Fibroblast of skin of right quadriceps (primary cell): Measurements from ENCODE around the gene LYST.
A peak's percentile ranks its signal among the peaks of the same experiment; 100 is the strongest.
"Not testable (repeated sequence)": the region's sequence is repeated elsewhere in the genome, so short reads cannot be mapped to it uniquely, and the experiment has no call there.

ENCODE experiments used
- DNase-seq: peaks from one replicate; pipeline ENCODE4 v3.0.0-alpha.2; 2013

Gene LYST

DNA sequence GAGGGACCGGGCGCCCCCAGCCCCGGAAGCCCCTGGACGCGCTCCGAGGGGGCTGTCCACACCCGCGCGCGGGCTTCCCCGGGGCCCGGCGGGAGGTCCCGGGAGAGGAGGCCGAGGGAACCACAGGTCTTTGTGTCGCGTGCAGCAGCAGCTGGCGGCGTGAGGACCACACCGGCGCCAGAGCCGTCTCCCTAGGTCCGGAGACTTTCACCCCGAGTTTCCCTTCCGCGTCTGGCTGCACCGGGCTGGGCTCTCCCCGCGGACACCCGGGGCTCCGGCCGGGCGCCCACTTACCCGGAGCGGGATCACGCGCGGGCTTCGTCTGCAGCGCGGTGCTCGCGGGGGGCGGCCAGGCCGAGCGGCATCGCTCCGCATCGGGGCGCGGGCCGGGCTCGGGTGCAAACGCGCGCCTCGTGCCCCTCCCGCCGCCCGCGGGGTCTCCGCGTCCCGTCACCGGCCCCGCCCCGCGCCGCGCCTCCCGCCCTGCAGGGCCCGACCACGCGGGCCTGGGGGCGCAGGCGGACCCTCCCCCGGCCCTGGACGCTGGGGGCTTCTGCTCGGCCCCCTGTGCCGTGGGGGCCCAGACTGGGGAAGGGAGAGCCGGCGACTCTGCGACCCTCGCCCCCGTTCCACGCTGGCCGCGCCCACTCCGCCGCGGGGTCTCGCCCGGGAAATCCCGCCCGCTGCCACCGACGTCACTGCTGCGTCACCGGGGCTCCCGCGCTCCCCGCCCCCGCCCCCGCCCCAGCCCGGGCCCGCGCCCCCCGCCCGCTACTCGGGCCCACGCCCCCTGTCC lies 217.1 kb downstream of the LYST start, which contains the start of gene GNG4:
Gene GNG4, minus strand, starts transcription at position 417 of the 796 bp plus-strand sequence. CDS start 65,946 bp downstream, outside the sequence.
- no peak for DNase-seq

DNA sequence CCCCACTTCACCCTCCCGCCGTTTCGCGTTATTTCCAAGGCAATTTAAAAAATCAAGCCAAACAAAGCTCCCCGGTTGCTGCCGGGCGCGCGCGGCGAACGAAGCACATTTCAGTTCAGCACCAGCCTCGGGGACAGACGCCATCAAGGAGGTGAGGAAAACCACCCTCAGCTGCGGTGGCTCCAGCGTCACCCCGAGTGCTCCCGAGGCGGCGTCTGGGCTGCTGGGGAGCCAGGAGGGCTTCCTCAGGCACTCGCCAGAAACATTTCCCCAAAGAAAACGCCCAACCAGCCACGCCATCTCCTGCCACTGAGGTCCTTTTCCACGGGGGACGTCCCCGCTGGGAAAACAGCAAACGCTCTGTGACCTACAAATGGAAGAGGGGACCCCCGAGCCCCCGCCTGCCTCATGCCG lies 217.7 kb downstream of the LYST start:
- DNase-seq: peak; percentile 52

DNA sequence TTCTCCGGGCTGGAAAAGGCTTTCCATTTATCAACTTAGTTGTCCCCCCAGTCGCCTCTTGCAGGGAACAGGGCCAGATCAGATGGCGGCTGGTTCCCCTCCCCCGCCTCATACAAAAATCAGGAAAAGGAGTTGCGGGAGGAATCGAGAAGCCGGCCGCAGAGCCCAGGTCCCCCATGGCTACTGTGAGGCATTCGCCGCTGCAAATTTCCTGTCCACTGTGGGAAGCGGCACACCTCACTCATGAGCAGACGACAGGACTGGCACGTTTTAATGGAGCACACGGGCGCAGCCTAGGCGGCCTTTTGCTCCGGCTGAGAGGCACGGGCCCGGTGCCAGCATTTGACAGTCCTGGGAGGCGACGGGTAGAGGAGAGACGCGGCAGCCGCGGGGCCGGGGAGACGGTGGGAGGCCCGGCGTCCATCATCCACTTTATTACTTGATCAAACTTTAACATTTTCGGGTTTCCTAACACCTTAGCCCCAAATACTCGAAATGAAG lies 218.2 kb downstream of the LYST start:
- no peak for DNase-seq

DNA sequence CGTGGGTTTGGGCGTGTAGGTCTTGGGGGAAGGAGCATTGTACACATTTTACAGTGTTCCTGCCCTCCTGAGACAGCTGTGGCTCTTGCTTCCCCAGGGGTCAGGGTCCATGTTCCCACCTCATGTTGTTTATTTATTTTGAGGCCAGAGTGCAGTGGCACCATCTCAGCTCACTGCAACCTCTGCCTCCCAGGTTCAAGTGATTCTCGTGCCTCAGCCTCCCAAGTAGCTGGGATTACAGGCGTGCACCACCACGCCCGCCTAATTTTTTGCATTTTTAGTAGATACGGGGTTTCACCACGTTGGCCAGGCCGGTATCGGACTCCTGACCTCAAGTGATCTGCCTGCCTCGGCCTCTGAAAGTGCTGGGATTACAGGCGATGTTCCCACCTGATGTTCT lies 219.2 kb downstream of the LYST start:
- not testable (repeated sequence) for DNase-seq

DNA sequence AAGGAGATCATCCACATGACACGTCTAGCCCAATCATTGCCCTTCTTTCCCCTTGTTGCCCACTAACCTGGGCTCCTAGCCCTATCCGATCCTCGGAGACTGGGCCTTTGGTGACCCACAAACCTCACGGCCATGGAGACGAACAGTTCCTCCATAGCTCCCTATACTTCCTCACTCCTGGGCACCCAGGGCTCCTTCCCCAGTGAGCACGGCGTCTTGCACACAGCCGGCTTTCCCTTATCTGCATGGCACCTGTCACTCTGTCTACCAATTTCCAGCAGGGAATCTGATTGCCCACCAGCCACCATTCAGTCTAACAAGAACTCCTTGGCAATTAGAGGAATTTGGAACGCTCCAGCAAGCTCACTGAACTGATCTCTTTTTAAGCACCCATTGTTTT lies 220.2 kb downstream of the LYST start:
- DNase-seq: no peak

DNA sequence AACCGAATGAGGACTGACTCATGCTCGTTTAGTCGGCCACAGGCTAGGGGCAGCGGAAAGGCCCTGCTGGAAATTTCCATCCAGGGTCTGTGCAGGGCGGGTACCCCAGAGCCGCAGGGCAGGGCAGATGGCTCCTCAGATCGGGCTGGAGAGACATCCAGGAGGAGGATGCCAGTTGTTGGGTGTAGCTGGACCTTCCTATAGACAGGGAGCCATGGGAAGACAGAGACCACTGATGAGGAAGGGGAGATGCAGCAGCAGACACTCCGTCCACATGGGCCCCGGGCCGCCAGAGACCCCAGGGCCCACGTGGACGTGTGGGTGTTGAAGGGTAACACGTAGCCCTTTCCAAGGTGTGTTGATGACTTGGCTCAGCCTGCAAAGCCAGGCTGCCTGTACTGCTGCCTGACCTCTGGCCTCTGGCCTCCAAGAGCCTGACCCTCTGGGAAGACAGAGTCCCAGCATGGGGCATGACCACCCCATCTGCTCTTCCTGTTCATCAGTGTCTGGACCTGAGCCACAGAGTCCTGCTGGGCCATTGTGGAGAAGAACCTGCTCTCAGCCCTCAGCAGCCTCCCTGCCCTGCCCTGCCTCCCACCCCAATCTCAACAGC lies 221.9 kb downstream of the LYST start:
- no peak for DNase-seq

DNA sequence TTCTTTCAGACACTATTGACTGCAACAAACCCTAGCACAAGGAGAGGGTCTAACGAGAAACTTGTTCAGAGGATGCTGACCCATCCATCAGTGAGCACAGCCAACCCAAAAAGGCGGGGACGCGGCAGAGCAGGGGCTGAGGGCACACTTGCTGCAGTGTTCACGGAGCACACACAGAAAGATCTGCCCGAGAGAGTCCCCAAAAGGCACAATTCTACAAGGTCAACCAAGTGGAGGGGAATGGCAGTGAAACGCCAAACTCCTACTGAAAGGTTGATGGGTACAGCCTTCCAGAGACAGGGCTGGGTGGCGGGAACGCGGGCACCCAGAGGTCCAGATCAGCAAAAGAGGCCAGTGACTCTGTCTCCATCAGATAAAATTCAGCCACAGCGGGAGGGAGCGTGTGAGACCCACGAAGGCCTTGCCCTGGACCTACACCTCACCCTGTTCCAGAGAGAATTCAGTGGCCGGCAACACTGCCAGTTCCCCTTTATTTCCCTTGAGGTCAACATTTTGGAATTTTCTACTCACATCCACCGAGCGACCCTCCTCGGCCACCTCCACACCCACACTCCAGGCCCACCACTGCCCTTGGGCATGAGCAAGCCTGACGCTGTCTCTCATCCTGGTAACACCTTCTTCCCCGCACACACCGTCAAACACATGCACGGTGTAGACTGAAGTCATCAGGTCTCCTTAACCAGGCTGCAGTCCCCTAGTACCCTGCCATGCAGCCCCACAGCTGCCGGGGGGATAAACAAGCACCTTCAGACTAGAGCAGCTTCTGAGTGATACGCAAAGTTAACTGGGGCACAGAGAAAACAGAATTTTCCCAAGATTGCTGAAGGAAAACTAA lies 222.6 kb downstream of the LYST start:
- no peak for DNase-seq

DNA sequence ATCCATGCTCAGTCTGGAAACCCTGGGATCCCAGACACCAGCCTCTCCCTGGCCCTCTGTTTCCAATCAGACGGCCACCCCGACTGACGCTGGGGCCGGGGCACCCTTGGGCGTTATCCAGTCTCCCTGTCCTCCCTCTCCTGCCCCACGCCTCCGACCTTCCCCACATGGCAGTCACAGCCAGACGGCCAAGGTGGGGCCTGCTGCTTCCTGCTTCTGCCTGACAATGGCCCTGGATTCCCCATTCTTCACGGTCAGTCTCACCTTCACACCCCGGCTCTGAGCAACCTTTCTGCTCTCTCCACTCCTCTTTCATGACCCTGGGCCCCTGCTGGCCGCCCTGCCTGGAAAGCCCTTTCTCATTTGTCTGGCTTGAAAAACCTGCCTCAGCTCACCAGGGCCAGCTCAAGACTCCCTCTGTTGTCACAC lies 223.7 kb downstream of the LYST start:
- DNase-seq: no peak

DNA sequence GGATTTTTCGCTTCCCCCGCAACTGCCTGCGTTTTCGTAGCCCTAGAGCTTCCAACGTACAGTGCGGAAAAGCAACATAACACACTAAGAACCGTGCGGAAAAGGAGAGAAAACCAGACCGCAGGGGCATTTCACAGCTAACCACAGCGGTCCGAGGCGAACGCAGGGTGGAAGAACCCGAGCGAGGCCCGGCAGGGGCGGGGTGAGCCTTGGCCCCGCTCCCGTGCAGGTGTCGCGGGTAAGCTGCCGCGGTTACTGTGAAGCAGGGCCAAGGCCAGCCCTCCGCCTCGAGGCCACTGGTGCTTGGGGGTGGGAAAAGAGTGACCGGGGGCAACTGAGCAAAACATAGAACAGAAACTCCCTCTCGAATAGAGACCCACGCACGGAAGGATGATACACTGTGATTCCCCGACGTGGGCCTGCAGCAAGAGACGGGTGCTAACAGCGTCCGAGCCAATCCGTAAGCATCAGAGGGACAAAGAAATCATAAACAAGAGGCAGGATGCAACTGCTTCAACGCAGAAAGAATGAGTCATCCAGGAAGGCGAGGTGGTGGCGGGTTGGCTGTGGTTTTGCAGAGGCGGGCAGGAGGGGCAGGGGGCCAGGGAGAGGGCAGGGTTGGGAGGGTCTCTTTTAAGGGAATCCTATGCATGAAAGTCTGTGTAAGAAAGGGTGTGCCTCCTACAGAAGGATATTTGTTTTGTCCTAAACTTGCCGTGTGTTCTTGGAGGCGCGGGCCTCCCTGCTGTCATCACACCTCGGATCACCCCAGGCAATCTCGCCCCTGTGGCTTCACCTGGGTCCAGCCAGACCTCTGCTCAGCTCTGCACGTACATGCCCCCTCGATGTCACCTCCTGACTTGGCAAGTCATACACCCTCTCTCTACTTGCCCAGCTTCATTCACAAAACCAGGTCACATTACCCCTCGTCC lies 224.4 kb downstream of the LYST start:
- peak; percentile 15 for DNase-seq

DNA sequence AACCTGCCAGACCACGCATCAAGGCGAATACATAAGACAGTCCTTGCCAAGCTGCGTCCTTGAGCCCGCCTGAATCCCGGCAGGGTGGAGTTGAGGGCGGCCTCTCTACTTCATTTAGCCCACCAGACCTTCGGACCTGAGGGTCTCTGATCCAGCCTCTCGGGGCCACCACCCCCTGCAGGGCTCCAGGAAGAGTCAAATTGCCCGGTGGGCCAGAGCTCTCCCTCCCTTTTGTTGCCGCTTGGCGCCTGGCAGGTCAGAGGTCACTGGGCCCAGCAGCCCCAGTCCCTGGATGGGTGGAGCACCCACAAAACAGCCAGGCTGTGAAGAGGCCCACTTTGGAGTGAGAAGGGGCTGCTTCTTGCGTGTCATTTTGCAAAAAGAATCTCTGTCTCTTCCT lies 226.1 kb downstream of the LYST start:
- no peak for DNase-seq

DNA sequence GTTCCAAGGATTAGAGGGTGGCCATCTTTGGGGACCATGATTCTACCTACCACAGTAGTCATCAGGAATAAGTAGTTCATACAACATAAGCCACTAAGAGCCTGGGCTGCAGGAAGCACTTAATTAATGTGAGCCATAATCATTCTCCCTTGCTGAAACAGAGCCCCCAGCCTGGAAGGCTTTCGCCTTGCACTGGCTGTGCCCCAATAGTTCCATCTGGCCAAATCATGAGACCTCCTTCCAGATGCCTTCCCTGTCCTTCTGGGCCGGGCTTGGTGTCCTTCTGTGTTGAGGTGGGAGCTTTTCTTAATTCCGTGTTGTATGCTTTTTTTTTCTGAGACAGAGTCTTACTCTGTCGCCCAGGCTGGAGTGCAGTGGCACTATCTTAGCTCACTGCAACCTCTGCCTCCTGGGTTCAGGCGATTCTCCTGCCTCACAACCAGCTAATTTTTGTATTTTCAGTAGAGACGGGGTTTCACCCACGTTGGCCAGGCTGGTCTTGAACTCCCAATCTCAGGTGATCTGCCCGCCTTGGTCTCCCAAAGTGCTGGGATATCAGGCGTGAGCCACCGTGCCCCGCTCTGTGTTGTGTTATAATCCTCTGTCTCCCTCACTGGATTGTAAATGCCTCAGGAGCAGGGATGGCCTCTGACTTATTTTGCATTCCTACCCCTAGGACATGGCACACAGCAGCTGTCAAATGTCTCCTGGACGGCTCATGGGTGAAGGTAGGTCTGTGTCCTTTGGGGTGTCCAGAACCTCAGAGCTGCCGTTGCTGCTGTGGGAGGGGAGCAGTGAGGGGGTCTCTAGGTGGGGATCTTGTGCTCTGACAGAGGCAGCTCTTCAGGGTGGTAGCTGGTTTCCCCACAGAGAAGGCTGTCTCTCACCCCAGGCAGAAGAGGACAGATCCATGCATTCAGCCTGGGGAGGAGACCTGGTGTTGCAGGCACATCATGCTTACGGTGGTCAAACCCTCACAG lies 227.2 kb downstream of the LYST start:
- DNase-seq: no peak

DNA sequence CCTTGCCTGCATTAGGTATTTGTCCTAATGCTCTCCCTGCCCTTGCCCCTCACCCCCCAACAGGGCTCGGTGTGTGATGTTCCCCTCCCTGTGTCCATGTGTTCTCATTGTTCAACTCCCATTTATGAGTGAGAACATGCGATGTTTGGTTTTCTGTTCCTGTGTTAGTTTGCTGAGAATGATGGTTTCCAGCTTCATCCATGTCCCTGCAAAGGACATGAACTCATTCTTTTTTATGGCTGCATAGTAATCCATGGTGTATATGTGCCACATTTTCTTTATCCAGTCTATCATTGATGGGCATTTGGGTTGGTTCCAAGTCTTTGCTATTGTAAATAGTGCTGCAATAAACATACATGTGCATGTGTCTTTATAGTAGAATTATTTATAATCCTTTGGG lies 228.1 kb downstream of the LYST start:
- DNase-seq: not testable (repeated sequence)

DNA sequence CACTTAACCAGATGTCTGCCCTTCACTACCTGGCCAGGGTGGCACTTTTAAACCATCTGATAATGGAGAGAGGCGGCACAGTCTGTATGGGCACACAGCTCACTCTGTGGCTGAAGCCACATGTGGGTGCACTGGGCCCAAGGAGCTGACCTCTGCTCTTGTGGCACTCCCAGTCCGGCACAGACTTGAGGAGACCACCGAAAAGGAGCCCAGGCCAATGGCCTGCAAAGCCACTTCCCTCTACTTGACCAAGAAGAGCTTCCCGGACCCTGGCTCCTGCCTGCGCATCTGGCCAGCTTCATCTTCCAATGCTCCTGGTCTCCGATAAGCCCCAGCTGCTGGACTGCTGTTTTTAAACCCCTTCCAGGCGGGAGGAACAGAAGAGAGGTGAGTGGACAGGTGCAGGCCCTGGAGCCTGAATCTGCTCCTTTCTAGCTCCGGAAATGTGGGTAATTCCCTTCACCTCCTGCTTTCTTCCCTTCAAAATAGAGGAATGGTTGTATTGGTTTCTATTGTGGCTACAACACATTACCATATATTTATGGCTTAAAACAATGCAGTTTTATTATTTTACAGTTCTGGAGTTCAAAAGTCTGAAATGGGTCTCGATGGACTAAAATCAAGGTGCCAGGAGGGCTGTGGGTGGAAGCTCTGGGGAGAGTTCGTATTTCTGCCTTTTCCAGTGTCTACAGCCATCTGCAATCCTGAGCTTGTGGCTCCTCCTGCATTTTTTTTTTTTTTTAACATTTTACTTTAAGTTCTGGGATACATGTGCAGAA lies 228.8 kb downstream of the LYST start:
- no peak for DNase-seq

DNA sequence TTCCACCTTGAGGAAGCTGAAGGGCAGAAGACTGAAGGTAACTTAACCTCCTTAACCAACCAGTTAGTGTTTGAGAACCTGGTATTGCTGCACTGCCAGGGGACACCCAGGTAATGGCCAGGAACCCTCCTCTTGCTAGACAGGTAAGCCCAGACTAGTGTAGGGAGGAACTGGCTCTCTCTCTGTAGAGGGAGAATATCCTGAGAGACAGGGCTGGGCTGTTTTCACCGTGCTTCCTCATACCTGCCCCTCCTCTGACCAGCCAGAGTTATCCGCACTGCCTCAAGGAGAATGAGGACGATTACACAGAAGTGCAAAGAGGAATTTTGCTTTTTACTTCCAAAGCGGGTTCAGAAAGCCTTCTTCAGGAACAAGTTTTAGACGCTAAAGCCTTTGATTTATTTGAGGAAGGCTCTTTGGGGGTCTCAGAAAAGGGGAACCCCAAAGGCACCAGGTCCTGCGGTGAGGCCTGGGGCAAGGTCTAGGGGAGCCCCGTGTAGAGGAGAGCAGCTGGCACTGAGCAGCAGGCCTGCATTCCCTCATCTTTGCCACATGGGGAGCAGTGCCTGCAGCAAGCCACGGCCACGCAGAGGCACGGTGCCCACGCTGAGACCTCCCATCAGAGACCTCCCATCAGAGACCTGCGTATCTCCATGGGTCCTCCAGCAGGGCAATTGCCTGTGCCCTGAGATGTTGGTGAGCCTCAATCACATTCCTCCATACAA lies 230.6 kb downstream of the LYST start:
- DNase-seq: no peak

DNA sequence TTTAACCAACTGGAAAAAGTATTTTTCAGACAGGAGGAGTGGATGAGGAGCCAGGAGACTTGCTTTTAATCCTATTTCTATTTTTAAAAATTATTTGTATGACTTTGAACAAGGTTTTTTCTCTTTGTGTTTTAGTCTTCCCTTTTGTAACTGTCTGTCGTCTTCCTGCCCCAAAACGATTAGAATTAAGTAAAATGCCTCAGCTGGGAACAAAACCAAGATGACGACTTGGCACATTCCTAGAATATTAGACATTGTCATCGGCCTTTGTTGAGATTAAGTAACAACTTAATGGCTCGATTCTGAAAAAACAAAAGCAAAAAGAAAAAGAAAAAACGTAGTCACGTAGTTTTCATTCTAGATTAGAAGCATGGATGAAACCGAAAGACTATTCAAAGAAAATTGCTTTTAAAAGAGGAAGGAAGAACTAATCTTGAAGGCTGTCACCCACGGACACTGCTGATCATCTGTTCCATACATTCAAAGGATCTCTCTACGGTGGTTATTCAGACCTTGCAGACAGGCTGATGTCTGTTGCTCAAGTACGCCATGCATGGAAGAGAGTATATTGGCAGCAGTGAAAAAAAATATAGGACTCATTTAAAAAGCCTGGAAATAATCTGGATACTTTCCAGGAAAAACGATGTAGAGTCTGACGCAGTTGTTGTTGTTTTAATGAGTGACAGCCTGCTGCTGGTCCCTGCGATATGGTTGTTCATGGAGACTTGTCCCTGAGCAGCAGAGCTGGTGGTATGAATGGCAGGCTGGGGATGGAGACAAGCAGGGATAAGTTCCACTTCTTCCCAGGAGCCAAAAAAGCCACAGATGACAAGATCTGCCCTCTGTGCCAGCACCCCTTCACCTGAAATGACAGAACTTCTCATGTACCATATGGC lies 234.0 kb downstream of the LYST start:
- DNase-seq: peak; percentile 63

DNA sequence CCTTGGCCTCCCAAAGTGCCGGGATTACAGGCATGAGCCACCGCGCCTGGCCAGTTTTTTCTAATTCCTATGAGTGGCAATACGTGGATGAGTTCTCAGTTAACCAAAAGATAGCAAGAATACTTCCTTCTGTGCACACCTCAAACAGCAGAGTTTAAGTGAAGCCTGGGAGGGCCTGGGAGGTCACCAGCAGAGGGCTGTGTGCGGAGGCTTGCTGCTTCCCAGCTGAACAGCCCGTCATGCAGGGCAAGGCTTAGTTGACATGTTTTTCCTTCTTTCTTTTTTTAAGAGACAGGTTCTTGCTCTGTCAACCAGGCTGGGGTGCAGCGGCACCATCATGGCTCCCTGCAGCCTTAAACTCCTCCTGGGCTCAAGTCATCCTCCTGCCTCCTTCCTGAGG lies 234.9 kb downstream of the LYST start:
- DNase-seq: no peak

DNA sequence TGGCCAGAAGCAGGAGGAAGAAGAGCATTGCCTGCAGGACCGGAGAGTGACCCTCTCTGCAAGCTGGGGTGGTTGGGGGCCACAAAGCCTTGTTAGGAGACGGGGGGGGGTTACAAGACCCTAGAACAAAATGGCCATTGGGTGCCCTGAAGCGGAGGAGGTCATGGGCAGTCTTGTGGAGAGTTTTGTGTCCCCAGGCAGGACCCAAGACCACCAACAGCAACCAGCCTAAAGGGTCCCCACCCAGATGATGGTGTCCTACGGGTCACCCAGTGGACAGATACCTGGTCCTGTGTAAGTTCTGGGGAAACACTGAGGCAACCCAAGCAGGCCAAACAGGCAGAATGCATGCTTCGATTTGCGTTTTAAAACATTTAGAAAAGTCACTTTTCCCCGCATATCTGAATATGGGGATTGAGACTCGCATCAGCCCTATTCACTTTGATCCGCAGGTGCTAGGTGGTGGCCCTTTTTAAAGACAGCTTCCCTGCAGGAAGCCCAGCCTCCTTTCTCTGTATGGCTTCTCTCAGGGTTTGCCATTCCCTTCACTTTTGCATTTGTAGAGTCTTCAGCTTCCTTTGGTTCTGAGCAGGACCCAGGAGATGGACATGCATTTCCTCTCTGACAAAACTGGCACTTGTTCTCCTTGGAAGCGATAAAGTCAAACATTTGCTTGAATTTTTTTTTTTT lies 238.2 kb downstream of the LYST start:
- no peak for DNase-seq

DNA sequence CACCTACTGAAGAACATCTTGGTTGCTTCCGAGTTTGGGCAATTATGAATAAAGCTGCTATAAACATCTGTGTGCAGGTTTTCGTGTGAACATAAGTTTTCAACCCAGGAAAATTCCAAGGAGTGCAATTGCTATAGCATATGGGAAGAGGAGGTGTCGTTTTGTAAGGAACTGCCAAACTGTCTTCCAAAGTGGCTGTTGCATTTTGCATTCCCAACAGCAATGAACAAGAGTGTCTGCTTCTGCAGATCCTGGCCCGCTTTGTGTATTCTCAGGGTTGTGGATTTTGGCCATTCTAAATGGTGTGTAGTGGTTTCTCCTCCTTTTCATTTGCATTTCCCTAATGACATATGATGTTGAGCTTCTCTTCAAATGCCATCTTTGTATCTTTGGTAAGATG lies 240.9 kb downstream of the LYST start:
- no peak for DNase-seq
